CD4-positive, alpha-beta T cell treated with Interferon alpha-2 for 1 hour (primary cell): ENCODE data around the gene PPIE.
A peak's percentile ranks its signal among the peaks of the same experiment; 100 is the strongest.

Source experiments
- DNase-seq, 2 donors: peaks; one replicate each; pipeline ENCODE4 v3.0.0-alpha.2; 2020 to 2022

The PPIE gene

DNA sequence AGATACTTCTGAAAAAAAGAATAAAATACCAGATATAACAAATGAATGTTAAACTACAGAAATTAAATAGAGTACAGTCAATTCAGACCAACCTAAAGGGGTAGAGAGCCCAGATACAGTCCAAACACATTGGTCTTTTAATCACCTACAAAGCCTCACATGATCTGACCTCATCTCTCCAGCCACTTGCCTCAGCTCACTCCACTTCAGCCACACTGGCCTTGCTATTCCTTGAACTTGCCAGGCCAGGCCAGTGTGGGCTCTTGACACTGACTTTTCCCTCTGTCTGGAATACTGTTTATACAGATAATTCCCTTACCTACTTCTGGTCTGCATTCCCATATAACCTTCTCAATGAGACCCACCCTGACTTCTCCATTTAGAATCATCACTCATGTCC is 17.0 kb upstream of the PPIE start:
- DNase-seq, result no peak

DNA sequence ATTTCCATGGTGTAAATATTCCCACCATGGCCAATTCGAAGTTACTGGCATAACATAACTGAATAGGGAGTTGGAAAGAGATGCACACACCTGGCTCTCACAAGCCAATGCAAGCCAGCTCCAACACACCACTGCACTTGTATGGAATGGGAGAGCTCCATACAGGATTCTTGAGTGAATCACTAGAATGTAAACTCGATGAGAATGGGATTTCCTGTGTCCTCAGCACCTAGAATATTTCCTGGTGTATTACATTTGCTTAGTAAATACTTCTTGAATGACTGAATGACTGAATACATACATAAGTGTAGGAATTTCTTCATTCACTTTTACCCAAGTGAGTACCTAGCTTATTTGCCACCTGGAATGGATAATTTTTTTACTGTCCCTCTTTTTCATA is 16.2 kb upstream of the PPIE start:
- DNase-seq, result no peak

DNA sequence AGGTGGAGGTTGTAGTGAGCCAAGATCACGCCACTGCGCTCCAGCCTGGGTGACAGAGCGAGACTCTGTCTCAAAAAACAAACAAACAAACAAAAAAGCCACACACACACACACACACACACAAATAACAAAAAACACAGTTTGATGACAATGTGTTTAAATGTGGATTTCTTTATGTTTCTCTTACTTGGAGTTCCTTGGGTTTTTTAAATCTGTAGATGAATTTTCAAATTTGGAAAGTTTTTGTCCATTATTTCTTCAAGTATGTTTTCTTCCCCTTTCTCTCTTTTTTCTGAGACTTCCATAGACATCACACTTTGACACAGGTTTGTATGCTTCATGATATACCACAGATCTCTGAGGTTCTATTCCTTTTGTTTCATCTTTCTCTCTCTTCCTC is 12.1 kb upstream of the PPIE start:
- DNase-seq, result no peak

DNA sequence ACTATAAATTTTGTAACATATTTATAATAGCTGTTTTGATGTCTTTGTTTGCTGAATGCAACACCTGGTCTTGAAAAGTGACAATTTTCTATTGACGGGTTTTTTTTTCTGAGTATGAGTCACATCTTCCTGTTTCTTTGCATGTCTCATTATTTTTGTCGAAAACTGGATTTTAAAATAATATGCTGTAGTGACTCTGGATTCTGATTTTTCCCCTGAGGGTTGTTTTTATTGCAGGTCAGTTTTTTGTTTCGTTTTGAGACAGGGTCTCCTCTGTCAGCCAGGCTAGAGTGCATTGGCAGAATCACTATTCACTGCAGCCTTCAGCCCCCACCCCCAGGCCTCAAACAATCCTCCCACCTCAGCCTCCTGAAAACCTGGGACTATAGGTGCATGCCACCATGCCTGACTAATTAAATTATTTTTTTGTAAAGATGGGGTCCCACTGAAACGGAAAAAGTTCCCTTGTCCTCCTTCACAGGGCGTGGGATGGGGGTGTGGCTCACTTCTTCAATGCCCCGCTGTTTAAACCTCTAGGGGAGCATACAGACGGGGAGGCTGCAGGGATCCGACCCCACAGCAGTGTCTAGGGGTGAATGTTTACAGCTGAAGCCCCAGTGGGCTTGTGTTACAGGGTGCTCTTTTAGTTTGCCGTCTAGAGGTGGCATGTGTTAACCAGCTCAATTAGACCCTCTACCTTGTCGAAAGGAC is 11.3 kb upstream of the PPIE start:
- DNase-seq, result no peak

DNA sequence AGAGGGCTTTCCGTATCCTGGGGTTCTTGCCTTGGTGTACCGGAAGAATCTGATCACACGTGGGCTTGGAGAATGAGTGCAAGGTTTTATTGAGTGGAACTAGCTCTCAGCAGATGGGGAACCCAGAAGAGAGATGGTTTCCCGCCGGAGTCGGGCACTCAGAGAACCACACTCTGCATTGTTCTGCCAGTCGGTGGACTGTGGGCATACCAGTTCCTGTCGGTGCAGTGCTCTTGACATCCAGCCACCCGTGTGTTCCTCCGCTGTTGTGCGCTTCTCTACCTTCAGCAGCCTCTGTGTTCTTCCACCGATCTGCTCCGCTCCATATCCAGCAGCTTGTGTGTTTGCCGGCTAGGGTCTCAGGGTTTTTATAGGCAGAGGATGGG is 10.8 kb upstream of the PPIE start:
- DNase-seq, result no peak

DNA sequence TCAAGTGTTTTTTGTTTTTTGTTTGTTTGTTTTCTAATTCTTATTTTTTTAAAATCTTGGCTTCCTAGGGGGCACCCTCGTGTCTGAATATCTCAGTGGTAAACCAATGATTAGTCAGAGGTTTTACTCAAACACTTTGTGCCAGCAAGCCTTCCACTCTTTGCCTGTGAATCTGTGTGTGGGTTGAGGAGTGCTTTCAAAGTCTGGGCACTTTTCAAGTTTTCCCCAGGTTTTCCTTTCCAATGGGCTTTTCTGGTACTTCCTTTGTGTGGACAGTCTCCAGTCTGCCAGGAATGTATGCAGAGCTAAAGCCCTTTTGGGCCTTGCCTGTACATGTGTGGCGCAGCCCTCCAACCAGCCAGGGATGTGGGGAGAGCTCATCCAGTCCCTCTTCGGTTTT is 9.7 kb upstream of the PPIE start:
- no peak for DNase-seq

DNA sequence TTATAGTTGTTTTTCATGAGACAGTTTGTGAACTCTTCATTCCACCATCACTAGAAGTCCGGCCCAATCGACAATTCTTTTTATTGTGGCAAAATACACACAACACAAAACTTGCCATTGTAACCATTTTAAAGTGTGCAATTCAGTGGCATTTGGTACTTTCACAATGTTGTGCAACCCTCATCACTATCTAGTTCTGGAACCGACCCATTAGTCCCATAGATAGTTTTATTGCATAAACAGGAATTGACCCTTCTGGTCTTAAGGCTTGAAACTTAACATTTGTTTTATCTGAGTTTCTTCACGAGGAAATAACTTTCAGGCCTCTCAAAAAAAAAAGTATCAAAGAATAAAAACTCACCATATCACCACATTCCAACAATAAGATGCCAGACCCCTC is 8.8 kb upstream of the PPIE start:
- DNase-seq, result no peak

DNA sequence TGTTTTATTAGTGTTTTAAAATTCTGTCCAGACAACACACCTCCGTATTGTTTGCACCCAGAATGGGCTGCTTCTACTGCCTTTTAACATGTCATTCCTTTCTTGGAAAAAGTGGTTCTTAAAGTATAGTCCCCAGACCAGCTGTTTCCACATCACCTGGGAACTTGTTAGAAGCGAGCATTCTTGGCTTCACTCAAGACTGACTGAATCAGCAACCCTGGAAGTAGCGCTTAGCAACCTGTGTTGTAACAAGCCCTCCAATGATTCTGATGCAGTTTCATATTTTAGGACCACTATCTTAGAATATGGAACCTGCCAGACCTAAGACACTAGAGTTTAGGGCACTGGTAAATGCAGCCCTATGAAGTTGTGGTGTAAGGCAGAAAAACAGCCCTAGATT is 6.0 kb upstream of the PPIE start:
- DNase-seq, result no peak

DNA sequence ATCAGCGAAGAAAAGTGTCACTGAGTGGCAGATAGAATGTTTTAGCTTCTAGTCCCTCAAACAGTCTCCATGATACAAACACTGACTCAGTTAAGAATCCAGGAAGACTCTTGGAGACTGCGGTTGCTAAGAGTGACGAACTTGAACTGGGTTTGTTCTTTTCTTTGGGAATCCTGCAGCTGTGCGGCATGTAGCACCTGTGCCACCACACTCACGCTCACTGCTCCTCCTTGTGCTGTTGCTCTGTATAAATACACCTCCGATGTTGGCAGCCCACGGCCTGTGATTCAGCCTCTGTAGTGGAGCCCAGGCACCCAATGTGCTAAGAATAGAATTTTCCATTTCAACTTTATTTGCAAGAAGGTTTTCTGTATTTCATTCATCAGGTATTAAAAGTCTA is 5.5 kb upstream of the PPIE start:
- no peak for DNase-seq

DNA sequence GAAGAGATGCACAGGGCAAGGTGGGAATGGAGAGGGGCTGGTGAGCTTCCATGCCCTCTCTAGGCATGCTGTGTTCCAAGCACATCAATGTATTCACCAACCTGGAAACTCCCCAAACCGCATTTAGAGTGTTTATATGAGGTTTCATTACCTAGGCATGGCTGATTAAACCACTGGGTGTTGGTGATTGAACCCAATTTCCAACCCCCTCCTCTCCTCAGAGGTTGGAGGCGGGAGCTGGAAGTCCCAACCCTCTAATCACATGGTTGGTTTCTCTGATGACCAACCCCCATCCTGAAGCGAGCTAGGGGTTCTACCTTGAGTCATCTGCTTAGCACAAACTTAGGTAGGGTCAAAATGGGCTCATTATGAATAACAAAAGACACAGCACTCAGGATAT is 3.0 kb upstream of the PPIE start:
- no peak for DNase-seq

DNA sequence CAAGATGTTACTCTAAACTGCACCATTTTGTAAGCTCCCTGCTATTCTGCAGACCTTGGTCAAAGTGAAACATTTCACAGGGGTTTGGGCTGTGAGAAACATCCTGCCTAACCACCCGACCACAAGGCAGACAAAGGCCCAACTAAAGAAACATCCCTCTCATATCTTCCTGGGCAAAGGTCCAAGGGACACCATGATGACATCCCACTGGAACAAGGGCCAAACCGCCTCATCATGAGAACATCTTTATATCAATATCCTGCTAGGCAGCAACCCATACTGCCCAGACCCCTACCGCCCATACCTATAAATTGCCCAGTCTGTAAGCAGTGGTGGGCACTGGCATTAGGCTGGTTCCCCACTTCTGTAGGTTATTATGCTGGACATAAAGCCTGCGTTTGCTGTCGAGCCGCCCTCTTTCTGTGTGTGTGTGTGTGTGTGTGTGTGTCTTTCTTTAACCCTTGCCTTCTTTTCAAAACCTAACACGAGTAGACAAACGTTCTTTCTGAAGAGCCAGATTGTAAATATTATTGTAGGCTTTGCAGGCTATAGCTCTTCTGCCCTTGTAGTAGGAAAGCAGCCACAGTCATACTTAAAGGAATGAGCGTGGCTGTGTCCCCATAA is 1.0 kb upstream of the PPIE start:
- DNase-seq, result peak in 1 of 2 donors; percentile 6

DNA sequence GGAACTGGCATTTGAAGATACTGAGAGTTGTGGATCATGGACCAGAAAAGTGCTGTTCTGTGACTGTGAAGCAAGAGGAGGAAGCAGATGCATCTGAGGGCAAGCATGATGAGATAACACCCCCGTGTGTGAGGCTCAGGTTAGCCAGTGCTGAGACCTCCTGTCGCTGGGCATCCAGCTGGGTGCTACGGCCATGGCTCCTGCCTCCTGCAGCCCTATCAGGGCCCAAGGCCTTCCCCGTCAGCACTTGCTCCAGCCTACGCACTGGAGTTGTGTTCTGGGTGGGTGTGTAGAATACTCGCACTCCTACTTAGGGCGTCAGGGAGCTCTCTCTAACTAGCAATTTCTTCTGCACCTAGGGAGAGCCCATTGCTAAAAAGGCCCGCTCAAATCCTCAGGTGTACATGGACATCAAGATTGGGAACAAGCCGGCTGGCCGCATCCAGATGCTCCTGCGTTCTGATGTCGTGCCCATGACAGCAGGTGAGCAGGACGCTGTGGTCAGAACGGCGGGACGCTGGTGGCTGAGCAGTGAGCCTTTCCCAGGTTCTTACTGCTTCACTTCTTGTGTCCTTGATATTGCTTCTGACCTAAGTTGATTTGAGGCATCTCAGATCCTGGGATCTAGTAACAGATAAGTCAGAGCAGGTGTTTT is 6.5 kb downstream of the PPIE start:
- no peak for DNase-seq

DNA sequence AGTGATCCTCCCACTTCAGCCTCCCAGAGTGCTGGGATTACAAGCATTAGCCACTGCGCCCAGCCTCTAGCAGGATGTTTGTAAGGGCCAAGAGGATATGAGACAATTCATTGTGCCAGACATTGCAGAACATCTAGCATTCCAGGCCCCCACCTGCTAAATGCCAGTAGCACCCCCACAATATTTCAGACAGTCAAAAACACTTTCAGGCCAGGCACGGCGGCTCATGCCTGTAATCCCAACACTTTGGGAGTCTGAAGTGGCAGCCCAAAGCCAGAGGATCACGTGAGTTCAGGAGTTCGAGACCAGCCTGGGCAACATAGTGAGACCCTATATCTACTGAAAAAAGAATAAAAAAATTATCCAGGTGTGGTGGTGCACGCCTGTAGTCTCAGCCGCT is 12.9 kb downstream of the PPIE start:
- no peak for DNase-seq

DNA sequence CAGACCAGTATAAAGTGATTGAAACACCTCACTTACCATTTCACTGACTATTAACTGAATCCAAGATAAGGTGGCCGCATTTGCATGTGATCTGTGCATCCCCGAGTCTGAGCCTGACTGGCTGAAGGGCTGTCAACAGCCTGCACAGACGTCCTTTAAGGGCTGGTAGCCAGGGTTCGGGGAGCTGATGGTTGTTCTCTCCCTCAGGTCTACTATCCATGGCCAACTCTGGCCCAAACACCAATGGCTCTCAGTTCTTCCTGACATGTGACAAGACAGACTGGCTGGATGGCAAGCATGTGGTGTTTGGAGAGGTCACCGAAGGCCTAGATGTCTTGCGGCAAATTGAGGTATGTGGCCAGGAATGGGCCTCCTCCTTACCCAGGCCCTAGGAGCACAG is 14.0 kb downstream of the PPIE start:
- no peak for DNase-seq

DNA sequence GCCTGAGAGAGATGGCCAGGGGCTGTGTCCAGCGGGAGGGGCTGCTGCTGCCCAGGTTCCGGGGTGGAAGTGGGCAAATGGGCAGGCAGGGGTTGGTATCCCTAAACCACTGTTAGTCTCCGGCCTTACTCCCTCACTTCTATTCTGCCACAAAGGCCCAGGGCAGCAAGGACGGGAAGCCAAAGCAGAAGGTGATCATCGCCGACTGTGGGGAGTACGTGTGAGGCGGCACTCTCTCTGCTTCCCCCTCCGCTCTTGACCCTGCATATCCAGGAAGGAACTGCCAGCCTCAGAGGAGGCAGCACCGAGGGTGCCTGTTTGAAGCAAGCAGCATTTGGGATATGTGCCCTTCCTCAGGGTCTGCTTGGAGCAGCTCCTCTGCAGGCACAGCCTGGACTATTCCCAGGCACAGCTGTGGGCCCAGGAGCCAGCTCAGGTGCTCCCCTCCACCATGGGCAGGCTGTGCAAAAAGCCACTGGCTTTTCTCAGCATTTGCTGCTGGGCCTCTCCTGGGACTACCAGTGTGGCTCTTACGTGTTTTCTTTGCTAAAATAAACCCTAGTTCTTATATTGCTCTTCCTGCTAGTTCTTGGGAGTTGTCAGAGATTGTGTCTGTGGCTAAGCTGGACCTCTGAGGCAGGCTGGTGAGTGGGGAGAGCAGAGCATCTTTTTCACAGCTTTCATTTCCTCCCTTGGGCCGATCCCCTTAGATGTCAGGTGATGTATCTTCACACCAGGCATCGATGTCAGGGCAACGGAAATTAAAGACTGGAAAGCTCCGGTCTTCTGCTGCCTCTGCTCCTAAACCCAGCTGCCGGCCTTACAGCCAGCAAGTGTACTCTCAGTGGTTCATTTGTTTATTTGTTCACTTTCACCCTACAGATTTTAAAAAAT is 14.7 kb downstream of the PPIE start:
- DNase-seq, result no peak

DNA sequence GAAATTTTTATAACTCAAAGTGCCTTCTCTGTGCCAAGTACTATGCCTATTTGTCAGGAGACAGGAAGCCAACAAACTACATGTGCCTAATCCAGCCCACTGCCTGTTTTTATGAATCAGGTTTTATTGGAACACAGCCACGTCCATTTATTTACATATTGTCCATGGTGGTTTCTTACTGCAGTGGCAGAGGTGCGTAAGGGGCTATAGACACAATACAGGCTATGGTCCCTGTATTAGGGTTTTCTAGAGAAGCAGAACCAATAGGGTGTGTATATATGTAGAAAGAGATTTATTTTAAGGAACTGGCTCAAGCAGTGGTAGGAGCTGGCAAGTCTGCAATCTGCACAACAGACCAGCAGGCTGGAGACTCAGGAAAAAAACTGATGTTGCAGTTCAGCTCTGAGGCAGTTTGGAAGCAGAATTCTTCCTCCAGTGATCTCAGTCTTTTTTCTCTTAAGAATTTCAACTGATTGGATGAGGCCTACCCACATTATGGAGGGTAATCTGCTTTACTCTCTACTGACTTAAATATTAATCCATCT is 15.4 kb downstream of the PPIE start:
- no peak for DNase-seq

DNA sequence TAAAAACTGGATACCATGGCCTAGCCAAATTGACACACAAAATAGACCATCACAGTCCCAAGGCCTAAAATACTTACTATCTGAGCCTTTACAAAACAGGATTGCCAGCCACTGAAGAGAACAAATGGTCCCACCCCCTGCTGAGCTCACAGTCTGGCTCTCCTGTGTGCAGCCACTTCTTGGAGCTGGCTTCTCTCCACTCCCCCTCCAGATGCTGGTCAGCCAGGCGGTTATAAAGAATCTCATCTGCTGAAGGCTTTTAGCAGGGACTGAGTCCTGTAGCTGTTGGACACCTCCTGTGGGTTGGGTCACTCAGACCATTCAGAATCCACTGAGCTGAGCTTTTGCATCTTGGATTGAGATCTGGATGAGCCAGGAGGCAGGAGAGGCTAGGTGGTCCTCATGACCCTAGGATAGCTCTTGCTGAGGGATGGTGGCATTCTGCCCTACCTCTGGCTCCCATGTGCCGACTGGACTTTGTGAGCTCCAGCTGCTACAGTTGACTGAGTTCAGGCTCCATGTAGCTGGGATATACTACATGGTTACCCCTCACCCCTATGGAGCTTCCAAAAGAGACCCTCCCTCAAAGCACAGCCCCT is 16.3 kb downstream of the PPIE start:
- no peak for DNase-seq

DNA sequence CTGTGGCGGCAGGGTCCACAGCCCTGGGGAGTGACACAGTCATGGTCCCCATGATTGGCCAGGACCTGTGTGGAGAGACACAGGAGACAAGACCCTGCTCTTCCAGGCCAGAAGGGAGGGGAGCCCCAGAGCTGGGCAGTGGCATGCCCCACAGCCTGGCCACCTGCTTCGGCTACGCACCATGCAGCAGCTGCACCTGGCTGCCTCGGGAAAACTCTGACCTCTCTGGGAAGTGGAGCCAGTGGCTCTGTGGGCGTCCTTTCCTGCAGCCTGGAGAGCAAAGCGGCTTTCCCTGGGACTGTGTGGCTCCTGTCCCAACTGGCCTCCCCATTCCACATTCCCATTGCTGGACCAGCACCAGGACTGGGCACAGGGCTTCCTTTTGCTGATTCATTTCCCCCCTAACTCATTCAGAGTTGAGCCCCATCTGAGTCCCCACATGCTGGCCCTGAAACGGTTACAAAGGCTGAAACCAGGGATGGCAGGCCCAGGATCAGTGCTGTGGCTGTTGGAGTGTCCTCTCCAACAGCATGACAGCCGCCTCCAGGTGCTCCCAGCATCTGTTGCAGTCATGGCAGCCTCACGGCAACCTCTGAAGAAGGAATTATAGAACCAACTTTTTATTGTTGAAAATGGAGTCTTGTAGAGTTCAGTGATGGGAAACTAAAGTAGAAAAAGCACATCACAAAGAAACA is 17.4 kb downstream of the PPIE start:
- DNase-seq, result no peak

DNA sequence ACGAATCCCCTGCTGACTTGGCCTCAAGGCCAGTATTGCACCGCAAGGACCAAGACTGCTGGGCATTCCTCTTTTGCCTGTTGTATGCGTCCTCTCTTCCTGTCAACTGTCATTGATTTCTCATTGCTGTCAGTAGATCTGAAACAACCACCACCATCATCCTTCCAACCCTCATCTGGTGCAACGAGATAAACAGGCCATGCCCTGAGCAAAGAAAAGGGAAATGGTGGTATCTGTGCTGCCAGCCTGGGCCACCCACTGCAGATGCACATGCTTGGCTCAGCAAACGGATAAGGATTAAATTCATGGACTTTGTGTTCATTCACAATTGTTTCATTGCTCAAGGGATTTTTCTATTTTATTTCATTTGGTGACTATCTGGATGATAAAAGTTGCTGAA is 18.8 kb downstream of the PPIE start:
- no peak for DNase-seq

DNA sequence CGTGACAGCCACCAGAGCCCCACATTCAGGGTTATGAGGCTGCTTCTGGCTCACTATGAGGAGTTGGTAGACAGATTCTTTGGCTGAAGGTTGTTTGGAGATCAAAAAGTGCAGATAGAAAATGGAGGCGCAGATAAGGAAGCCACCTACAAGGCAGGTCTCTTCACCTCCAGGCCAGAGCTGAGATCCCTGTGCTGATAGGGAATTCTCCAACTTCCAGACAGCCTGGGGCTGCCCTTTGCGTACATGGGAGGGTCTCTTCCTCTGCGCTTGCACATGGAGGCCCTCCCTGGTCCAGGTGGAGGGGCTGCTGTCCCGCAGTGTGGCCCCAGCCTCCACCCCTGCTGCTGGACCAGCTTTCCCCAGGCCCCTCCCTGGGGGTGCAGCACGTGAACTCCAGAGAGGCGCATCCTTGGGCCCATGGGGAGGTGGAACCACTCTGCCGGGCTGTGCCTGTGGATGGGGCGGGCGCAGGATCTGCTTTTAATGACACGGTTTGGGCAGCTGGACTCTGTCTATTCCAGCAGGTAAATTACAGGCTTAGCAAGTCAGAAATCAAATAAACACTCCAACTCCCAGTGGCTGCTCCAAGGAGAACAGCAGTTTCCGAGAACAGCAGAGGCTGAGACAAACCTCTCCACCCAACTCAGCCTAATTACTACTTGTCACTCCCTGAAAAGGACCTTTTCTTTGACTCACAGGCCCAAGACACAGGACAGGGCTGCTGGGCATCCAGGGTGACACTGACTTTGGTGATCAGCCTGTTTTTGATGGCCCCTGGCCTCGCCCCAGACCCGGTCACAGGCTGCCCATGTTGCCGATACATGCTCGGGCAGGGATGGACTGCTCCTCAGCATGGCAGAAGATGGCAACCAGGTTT is 20.1 kb downstream of the PPIE start:
- DNase-seq, result no peak

DNA sequence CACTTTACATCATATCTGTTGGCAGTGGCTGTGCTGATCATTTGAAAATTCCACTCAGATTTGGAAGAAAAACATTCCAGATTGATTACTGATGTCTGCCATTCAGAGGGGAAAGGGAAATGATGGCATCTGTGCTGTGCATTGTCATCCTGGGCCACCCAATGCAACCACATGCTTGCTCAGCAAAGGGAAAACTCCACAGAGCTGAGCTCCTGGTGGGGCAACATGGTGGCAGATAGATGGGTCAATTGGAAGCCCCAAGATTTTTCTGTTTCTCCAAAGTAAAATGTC is 20.7 kb downstream of the PPIE start:
- DNase-seq, result no peak
